Ascending aorta (tissue), 2 donors: Measurements from ENCODE around the gene ZBTB7C. TPM values are rescaled to one million over a fixed set of nuclear protein-coding genes. Genes with fewer than 3 reads are reported as not detected.

Source experiments
- DNase-seq, 2 donors: peaks; one replicate each; pipeline ENCODE4 v3.0.0-alpha.2; 2019; ENCODE audit warnings: low spot score in 2 of 2
- H3K27ac ChIP-seq, 2 donors: fragments of 200-600 bp; sonication (generic); one replicate each; pipeline ENCODE4 v1.5.1; 2016 to 2017; ENCODE audit warnings: mild to moderate bottlenecking in 1 of 2
- H3K27me3 ChIP-seq: fragments of 200-600 bp; sonication (generic); one replicate; pipeline ENCODE4 v1.5.1; 2017
- H3K36me3 ChIP-seq, 2 donors: fragments of 200-600 bp; sonication (generic); one replicate each; pipeline ENCODE4 v1.5.1; 2016
- H3K4me1 ChIP-seq, 2 donors: fragments of 200-600 bp; sonication (generic); one replicate each; pipeline ENCODE4 v1.5.1; 2016 to 2017; ENCODE audit warnings: mild to moderate bottlenecking in 1 of 2
- H3K4me3 ChIP-seq, 2 donors: fragments of 200-600 bp; sonication (generic); one replicate each; pipeline ENCODE4 v1.5.1; 2016 to 2017; ENCODE audit warnings: mild to moderate bottlenecking in 1 of 2
- H3K9me3 ChIP-seq, 2 donors: fragments of 200-600 bp; sonication (generic); one replicate each; pipeline ENCODE4 v1.5.1; 2016
- CTCF ChIP-seq, 3 experiments: fragments of 200-600 bp in 2 of 3; fragments of 450-650 bp in 1 of 3; sonication (generic) in 2 of 3; IDR thresholded peaks; one replicate each; pipeline ENCODE4 v1.5.1; 2016 to 2019; ENCODE audit warnings: antibody characterized with exemption in 3 of 3, mild to moderate bottlenecking in 1 of 3, moderate library complexity in 1 of 3
- intact Hi-C: fragments of 100-400 bp; cut with DNase I; formaldehyde crosslinking; loops from one replicate; pipeline ENCODE4 v1.15.1; 2023
- total RNA-seq: library from RNA; depleted of rRNA; stranded (reverse); fragments of >200 nt; gene quantifications from one replicate; pipeline ENCODE4 v1.1.0, GENCODE V29; 2016

Gene ZBTB7C
- total RNA-seq, 1 donor from 2014 or later, result 8.1 TPM

DNA sequence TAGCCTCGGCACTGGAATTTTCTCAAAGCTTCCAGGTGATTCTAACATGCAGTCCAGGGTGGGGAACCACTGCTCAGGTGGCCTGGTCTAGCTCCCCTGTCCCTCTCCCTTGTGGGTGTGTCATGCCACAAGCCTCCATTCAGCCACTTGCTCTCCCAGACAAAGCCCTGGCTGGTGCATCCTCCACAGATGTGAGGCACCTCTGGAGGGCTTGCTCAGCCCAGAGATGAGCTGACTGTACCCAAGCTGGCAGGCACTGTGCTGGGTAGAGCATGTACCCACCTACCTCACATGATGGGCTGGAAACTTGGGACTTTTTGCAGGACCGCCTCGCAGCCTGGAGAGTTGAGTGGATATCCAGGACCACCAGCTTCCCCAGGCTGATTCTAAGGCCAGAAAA, 88.1 kb downstream of the ZBTB7C start:
- H3K27ac ChIP-seq, result no peak overlapping the region
- intact Hi-C loops, result no loop called here

GRCh38 chr18:48320639-48320945, 88.6 kb downstream of the ZBTB7C start:
- no peak overlapping the region for H3K4me3 ChIP-seq
- no peaks in the 10 kb centered on the region for H3K27me3 ChIP-seq
- H3K36me3 ChIP-seq, result no peaks in the 10 kb centered on the region
- H3K9me3 ChIP-seq, result no peaks in the 10 kb centered on the region
- TF ChIP-seq CTCF (IDR thresholded peaks at IDR 0.05), result no peak
- H3K4me1 ChIP-seq, result no peaks in the 10 kb centered on the region
- no peak overlapping the region for H3K27ac ChIP-seq
- DNase-seq, result no peak
- intact Hi-C loops, result no loop called here

More for the DNA sequence above, 88.1 kb downstream of the ZBTB7C start:
- Histone ChIP-seq H3K27me3 (no peaks in the 10 kb centered on the region), H3K9me3 (no peaks in the 10 kb centered on the region), H3K36me3 (no peaks in the 10 kb centered on the region), H3K4me1 (no peaks in the 10 kb centered on the region), H3K4me3 (no peak overlapping the region)
- no peak for TF ChIP-seq CTCF (IDR thresholded peaks at IDR 0.05)
- DNase-seq, result no peak

DNA sequence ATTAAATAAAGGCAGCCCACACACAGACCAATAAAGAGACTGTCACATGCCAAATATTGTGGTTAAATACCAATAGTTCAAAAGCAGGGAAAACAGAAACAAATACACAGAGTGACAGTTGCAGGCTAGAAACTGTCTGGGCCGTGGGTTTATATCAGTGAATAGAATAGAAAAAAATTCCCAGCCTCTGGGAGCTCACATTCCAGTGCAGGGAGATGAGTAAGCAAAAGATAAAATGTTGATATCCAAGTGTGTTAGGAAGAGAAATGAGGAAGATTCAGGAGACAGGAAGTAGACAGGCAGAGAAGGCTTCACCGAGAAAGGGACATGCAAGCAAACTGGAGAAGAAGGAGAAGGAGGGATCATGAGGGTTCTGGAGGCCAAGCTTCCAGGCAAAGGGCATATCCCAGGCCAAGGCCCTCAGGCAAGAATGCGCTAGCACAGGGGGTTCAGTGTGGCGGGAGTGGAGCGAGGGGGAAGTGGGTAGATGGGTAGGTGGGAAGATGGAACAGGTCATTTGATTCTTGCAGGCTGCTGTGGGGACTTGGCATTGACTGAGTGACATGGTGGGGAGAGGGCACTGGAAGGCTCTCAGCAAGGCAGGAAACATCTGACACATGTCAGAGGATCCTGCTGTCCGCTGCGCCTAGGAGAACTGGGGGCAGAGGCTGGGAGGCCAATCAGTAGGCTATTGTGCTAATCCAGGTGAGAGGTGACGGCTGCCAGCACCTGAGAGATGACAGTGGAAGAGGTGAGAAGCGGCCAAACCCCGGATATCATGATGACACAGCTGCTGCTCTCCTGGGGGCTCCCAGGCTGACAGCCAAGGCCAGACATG, 89.2 kb downstream of the ZBTB7C start:
- Histone ChIP-seq H3K27me3 (no peaks in the 10 kb centered on the region), H3K36me3 (no peaks in the 10 kb centered on the region), H3K4me3 (no peak overlapping the region), H3K9me3 (no peaks in the 10 kb centered on the region), H3K27ac (no peak overlapping the region), H3K4me1 (no peaks in the 10 kb centered on the region)
- intact Hi-C loops, result no loop called here
- DNase-seq, result no peak
- TF ChIP-seq CTCF (IDR thresholded peaks at IDR 0.05), result no peak

- no peaks in the 10 kb centered on the region for H3K9me3 ChIP-seq
- no peak overlapping the region for H3K4me3 ChIP-seq
- DNase-seq, result no peak
- intact Hi-C loops, result no loop called here
- H3K27ac ChIP-seq, result no peak overlapping the region
- no peak for TF ChIP-seq CTCF (IDR thresholded peaks at IDR 0.05)
- no peaks in the 10 kb centered on the region for H3K27me3 ChIP-seq
- H3K36me3 ChIP-seq, result no peaks in the 10 kb centered on the region
- H3K4me1 ChIP-seq, result no peaks in the 10 kb centered on the region
These were observed 90.7 kb downstream of the ZBTB7C start for GRCh38 chr18:48318436-48318835.

- peak in 1 of 3 experiments; percentile 14 for TF ChIP-seq CTCF (IDR thresholded peaks at IDR 0.05)
- Histone ChIP-seq H3K36me3 (no peaks in the 10 kb centered on the region), H3K27ac (no peak overlapping the region), H3K9me3 (no peaks in the 10 kb centered on the region), H3K4me3 (no peak overlapping the region), H3K4me1 (no peaks in the 10 kb centered on the region), H3K27me3 (no peaks in the 10 kb centered on the region)
- intact Hi-C loops, result no loop called here
- no peak for DNase-seq
These were observed 91.3 kb downstream of the ZBTB7C start for GRCh38 chr18:48317781-48318381.
